ENCODE results near the gene SHISA5.

GRCh38 chr3:48472673-48472922 is 31.4 kb downstream of the SHISA5 start:
- TF ChIP-seq GATA2 (IDR thresholded peaks at IDR 0.05; ENCODE audit: low read depth, low read length) (no peak), GATA3 (IDR thresholded peaks at IDR 0.05; ENCODE audit: low read depth, low read length) (no peak)
